Measurements from ENCODE around the gene PLEKHA7. TPM values are rescaled to one million over a fixed set of nuclear protein-coding genes. Genes with fewer than 3 reads are reported as not detected.

The PLEKHA7 gene
- total RNA-seq, 1 experiment from 2014 or later = 13.0 TPM

GRCh38 chr11:17013548-17014320 lies 480 bp downstream of the PLEKHA7 start:
- Mint-ChIP-seq H3K27ac (no peak overlapping the region), H3K36me3 (no peaks in the 10 kb centered on the region), H3K4me3 (peak overlapping the region; percentile 22; the same call in 1 of the 2 replicates), H3K27me3 (ENCODE audit: low read depth) (peaks cover 14% of the 10 kb centered on the region; the same call in 1 of the 2 replicates), H3K9me3 (no peaks in the 10 kb centered on the region), H3K4me1 (peaks cover 10% of the 10 kb centered on the region)
- TF ChIP-seq USF2 (CRISPR knock-in tag; IDR thresholded peaks at IDR 0.05) (peak; percentile 61; the same call in 1 of the 2 replicates), HMGXB4 (CRISPR knock-in tag; IDR thresholded peaks at IDR 0.05) (peak; percentile 69; the same call in 1 of the 2 replicates), AFF4 (CRISPR knock-in tag; IDR thresholded peaks at IDR 0.05; ENCODE audit: borderline replicate concordance) (no peak), TP53 (CRISPR knock-in tag; IDR thresholded peaks at IDR 0.05) (peak; percentile 65; the same call in 1 of the 2 replicates), SMAD4 (CRISPR knock-in tag; IDR thresholded peaks at IDR 0.05) (no peak), E2F5 (CRISPR knock-in tag; IDR thresholded peaks at IDR 0.05) (peak; percentile 71), TEAD1 (CRISPR knock-in tag; IDR thresholded peaks at IDR 0.05) (peak; percentile 37; the same call in 1 of the 2 replicates), PRDM15 (CRISPR knock-in tag; IDR thresholded peaks at IDR 0.05) (peak; percentile 40; the same call in 1 of the 2 replicates), ZNF423 (CRISPR knock-in tag; IDR thresholded peaks at IDR 0.05) (peak; percentile 19; the same call in 1 of the 2 replicates), KAT7 (CRISPR knock-in tag; IDR thresholded peaks at IDR 0.05; ENCODE audit: borderline replicate concordance) (peak; percentile 88; the same call in 1 of the 2 replicates), ATF2 (CRISPR knock-in tag; IDR thresholded peaks at IDR 0.05; ENCODE audit: borderline replicate concordance, low read depth) (no peak), MAX (CRISPR knock-in tag; IDR thresholded peaks at IDR 0.05) (peak; percentile 24; the same call in 1 of the 2 replicates), ETV6 (CRISPR knock-in tag; IDR thresholded peaks at IDR 0.05) (0 out of 2 replicates have a peak, but pooled peaks have one; percentile 48), E2F4 (CRISPR knock-in tag; IDR thresholded peaks at IDR 0.05; ENCODE audit: borderline replicate concordance, low read depth) (0 out of 2 replicates have a peak, but pooled peaks have one; percentile 34)
- DNase-seq (ENCODE audit: low spot score) = peak; percentile 59
- ATAC-seq = peak; percentile 43
- POLR2A ChIA-PET = interaction anchor here (1.0 kb wide), 1 partner anchor 63 kb away, joined by 3 read pairs; no protein-coding TSS in a partner anchor
- CTCF ChIA-PET = interaction anchor here (1.0 to 2.6 kb wide), 10 partner anchors 13 to 194 kb away, joined by 3 to 18 read pairs (median 8); partner anchors contain the start of gene RPS13

Measured in WTC11 (cell line).